Measurements from ENCODE around the gene ZSWIM4. TPM values are rescaled to one million over a fixed set of nuclear protein-coding genes. Genes with fewer than 3 reads are reported as not detected.

ZSWIM4 gene
- total RNA-seq, 4 donors from 2014 or later = 0.26 to 8.4 (median 6.0) TPM

GRCh38 chr19:13859361-13859880 is 64.2 kb downstream of the ZSWIM4 start:
- Histone ChIP-seq H3K27me3 (no peaks in the 10 kb centered on the region), H3K4me3 (no peak overlapping the region), H3K9me3 (no peaks in the 10 kb centered on the region), H3K4me1 (no peaks in the 10 kb centered on the region), H3K27ac (no peak overlapping the region), H3K36me3 (no peaks in the 10 kb centered on the region)
- DNase-seq = no peak
- TF ChIP-seq POLR2A (IDR thresholded peaks at IDR 0.05) (no peak), CTCF (IDR thresholded peaks at IDR 0.05) (no peak)
- intact Hi-C loops (cut with DNase I; ENCODE audit: low total_unique reads) = no loop called here

- no peaks in the 10 kb centered on the region for H3K27me3 ChIP-seq
- no peak for DNase-seq
- TF ChIP-seq POLR2A (IDR thresholded peaks at IDR 0.05) (no peak), CTCF (IDR thresholded peaks at IDR 0.05) (no peak)
- H3K9me3 ChIP-seq = no peaks in the 10 kb centered on the region
- peak overlapping the region; percentile 86 to 96 for H3K27ac ChIP-seq
- H3K36me3 ChIP-seq = no peaks in the 10 kb centered on the region
- H3K4me1 ChIP-seq = peaks cover 0 to 8% of the 10 kb centered on the region in 2 donors
- intact Hi-C loops (cut with DNase I; ENCODE audit: low total_unique reads) = loop anchor here (10.0 kb wide), 1 partner anchor 266 kb away; no protein-coding TSS in a partner anchor
- H3K4me3 ChIP-seq = no peak overlapping the region
Measured at GRCh38 chr19:13860679-13861391, 65.6 kb downstream of the ZSWIM4 start.

- peaks cover 0 to 12% of the 10 kb centered on the region in 2 donors for H3K4me1 ChIP-seq
- DNase-seq = no peak
- no peaks in the 10 kb centered on the region for H3K36me3 ChIP-seq
- no peaks in the 10 kb centered on the region for H3K27me3 ChIP-seq
- intact Hi-C loops (cut with DNase I; ENCODE audit: low total_unique reads) = loop anchor here (10.0 kb wide), 1 partner anchor 267 kb away; no protein-coding TSS in a partner anchor
- H3K9me3 ChIP-seq = no peaks in the 10 kb centered on the region
- TF ChIP-seq POLR2A (IDR thresholded peaks at IDR 0.05) (no peak), CTCF (IDR thresholded peaks at IDR 0.05) (no peak)
- H3K4me3 ChIP-seq = peak overlapping the region; percentile 27 to 31
- peak overlapping the region; percentile 86 to 96 for H3K27ac ChIP-seq
Measured at GRCh38 chr19:13861392-13861713, 66.1 kb downstream of the ZSWIM4 start.

GRCh38 chr19:13861714-13862531 is 66.7 kb downstream of the ZSWIM4 start:
- peak overlapping the region; percentile 86 to 96 for H3K27ac ChIP-seq
- peaks cover 0 to 12% of the 10 kb centered on the region in 2 donors for H3K4me1 ChIP-seq
- intact Hi-C loops (cut with DNase I; ENCODE audit: low total_unique reads) = loop anchor here (10.0 kb wide), 1 partner anchor 267 kb away; no protein-coding TSS in a partner anchor

More at GRCh38 chr19:13861714-13862531, 66.7 kb downstream of the ZSWIM4 start:
- H3K9me3 ChIP-seq = no peaks in the 10 kb centered on the region
- H3K36me3 ChIP-seq = no peaks in the 10 kb centered on the region
- H3K4me3 ChIP-seq = peak overlapping the region; percentile 27 to 31
- H3K27me3 ChIP-seq = no peaks in the 10 kb centered on the region
- TF ChIP-seq POLR2A (IDR thresholded peaks at IDR 0.05) (peak in 1 of 2 donors; percentile 50), CTCF (IDR thresholded peaks at IDR 0.05) (peak; percentile 95 to 99 (median 98))
- DNase-seq = peak; percentile 95 to 97
